ENCODE measurements around the gene CDK19.
"Not testable (repeated sequence)": the region's sequence is repeated elsewhere in the genome, so short reads cannot be mapped to it uniquely, and the experiment has no call there.

The CDK19 gene

DNA sequence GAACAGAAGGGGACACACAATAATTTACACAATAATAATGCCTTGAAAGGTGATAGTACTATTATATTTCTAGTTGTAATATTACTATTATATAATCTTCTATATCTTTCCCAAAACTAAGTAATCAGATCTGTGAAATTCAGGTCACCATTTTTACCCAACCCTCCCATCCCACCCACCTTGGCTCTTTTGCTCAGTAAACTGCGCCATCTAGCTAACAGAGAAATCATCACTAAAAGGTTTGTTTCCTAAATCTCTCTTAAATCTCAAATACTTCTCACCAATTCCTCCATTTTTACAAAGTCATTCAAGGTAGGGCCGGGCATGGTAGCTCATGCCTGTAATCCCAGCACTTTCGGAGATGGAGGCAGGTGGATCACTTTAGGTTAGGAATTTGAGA is 83.4 kb downstream of the CDK19 start:
- TF ChIP-seq, protein P1, sequence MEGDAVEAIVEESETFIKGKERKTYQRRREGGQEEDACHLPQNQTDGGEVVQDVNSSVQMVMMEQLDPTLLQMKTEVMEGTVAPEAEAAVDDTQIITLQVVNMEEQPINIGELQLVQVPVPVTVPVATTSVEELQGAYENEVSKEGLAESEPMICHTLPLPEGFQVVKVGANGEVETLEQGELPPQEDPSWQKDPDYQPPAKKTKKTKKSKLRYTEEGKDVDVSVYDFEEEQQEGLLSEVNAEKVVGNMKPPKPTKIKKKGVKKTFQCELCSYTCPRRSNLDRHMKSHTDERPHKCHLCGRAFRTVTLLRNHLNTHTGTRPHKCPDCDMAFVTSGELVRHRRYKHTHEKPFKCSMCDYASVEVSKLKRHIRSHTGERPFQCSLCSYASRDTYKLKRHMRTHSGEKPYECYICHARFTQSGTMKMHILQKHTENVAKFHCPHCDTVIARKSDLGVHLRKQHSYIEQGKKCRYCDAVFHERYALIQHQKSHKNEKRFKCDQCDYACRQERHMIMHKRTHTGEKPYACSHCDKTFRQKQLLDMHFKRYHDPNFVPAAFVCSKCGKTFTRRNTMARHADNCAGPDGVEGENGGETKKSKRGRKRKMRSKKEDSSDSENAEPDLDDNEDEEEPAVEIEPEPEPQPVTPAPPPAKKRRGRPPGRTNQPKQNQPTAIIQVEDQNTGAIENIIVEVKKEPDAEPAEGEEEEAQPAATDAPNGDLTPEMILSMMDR (IDR thresholded peaks at IDR 0.05; ENCODE audit: low read depth, low read length): no peak
- Histone ChIP-seq H3K4me3 (ENCODE audit: low read depth, low read length) (no peak overlapping the region), H3K36me3 (no peaks in the 10 kb centered on the region), H3K9me3 (ENCODE audit: severe bottlenecking) (no peaks in the 10 kb centered on the region), H3K27ac (no peak overlapping the region), H3K27me3 (ENCODE audit: insufficient read depth, low read depth, severe bottlenecking) (no peaks in the 10 kb centered on the region)
- no peak for DNase-seq

DNA sequence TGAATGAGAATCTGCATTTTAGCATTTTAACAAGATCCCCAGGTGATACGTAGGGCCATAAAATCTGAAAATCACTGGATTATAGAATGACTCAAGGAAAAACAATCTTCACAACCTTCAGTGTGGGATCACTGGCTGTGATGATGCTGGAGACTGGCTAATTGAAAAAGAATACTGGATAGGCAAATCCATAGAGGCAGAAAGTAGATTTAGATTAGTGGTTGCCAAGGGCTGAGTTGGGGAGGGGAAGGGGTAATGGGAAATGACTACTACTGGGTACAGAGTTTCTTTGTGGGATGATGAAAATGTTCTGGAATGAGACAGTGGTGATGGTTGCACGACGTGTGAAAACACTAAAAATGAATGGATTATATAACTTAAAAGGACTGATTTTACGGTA is 84.1 kb downstream of the CDK19 start:
- H3K4me3 ChIP-seq (ENCODE audit: low read depth, low read length): no peak overlapping the region
- TF ChIP-seq, protein P1 (IDR thresholded peaks at IDR 0.05; ENCODE audit: low read depth, low read length): no peak
- no peaks in the 10 kb centered on the region for H3K9me3 ChIP-seq (ENCODE audit: severe bottlenecking)
- DNase-seq: no peak
- H3K36me3 ChIP-seq: no peaks in the 10 kb centered on the region
- H3K27ac ChIP-seq: no peak overlapping the region
- no peaks in the 10 kb centered on the region for H3K27me3 ChIP-seq (ENCODE audit: insufficient read depth, low read depth, severe bottlenecking)

DNA sequence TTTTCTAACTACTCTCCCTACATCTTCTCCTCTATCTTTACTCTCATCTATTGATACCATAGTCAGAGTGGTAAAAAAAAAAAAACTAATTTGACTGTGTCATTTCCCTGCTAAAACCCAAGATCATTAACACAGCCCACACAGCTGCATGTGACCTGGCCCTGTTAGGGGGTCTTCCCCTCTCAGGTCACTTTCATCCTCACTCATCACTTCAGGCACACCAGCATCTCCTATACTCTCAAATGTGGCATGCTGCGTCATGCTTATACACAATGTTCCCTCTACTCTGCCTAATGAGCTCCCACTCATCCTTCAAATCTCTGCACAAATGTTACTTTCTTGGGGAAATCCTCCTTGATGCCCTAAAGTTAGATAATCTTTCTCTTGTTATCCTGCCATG is 86.8 kb downstream of the CDK19 start:
- Histone ChIP-seq H3K27ac (no peak overlapping the region), H3K4me3 (ENCODE audit: low read depth, low read length) (no peak overlapping the region), H3K27me3 (ENCODE audit: insufficient read depth, low read depth, severe bottlenecking) (no peaks in the 10 kb centered on the region), H3K9me3 (ENCODE audit: severe bottlenecking) (no peaks in the 10 kb centered on the region), H3K36me3 (no peaks in the 10 kb centered on the region)
- no peak for DNase-seq
- TF ChIP-seq, protein P1 (IDR thresholded peaks at IDR 0.05; ENCODE audit: low read depth, low read length): no peak

DNA sequence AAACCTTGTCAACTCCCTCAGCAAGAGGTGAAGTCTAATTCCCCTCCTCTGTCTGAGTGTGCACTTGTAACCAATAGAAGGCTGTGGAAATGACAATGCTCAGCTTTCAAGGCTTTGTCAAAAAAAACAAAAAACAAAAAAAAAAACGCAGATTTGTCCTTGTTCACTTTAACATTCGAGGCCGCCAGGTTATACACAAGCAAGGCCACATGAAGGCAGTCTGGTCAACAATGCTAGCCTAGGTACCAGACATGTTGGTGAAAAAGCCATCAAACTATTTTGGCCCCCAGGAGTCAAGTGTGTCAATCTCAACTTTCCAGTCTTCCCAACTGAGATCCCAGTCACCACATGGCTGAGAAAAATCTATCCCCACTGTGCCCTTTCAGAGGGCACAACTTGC is 92.3 kb downstream of the CDK19 start:
- DNase-seq: no peak
- TF ChIP-seq, protein P1 (IDR thresholded peaks at IDR 0.05; ENCODE audit: low read depth, low read length): no peak
- no peaks in the 10 kb centered on the region for H3K36me3 ChIP-seq
- H3K27ac ChIP-seq: no peak overlapping the region
- no peaks in the 10 kb centered on the region for H3K9me3 ChIP-seq (ENCODE audit: severe bottlenecking)
- no peaks in the 10 kb centered on the region for H3K27me3 ChIP-seq (ENCODE audit: insufficient read depth, low read depth, severe bottlenecking)
- no peak overlapping the region for H3K4me3 ChIP-seq (ENCODE audit: low read depth, low read length)

DNA sequence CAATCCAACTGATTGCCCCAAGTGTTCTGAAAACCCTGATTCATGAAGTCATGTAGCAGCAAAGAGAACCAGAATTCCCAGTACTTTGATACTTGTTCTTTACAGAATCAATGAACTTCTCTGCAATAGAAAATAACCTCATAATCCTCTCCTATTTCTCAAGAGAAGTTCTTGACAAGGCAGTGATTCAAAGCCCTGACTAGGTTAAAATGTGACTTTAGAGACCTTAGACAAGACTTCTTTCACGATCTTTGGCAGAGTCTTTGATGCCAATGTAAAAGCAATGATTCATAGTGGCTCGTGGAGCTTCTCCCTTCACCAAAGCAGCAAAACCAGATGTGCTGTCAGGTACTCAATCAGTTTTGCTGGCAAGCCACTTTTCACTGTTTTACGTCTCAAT is 95.2 kb downstream of the CDK19 start:
- Histone ChIP-seq H3K27ac (no peak overlapping the region), H3K9me3 (ENCODE audit: severe bottlenecking) (no peaks in the 10 kb centered on the region), H3K36me3 (no peaks in the 10 kb centered on the region), H3K27me3 (ENCODE audit: insufficient read depth, low read depth, severe bottlenecking) (no peaks in the 10 kb centered on the region), H3K4me3 (ENCODE audit: low read depth, low read length) (no peak overlapping the region)
- DNase-seq: no peak
- TF ChIP-seq, protein P1 (IDR thresholded peaks at IDR 0.05; ENCODE audit: low read depth, low read length): no peak

DNA sequence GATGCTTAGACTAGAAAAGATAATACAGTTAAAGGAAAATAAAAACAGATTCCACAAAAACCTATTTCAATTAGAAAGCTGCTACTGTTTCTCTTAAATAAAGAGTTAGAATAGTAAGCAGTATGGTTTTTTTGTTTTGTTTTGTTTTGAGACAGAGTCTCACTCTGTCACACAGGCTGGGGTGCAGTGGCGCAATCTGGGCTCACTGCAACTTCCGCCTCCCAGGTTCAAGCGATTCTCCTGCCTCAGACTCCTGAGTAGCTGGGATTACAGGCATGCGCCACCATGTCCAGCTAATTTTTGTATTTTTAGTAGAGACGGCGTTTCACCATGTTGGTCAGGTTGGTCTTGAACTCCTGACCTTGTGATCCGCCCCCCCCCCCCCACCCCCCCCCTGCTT is 95.7 kb downstream of the CDK19 start:
- H3K36me3 ChIP-seq; H3K27ac ChIP-seq; H3K27me3 ChIP-seq (ENCODE audit: insufficient read depth, low read depth, severe bottlenecking); H3K9me3 ChIP-seq (ENCODE audit: severe bottlenecking); H3K4me3 ChIP-seq (ENCODE audit: low read depth, low read length); DNase-seq: not testable (repeated sequence)

Measured in WERI-Rb-1 (cell line).